H7 (cell line): ENCODE data around the gene ARHGAP12. TPM values are rescaled to one million over a fixed set of nuclear protein-coding genes. Genes with fewer than 3 reads are reported as not detected.

Experiments
- DNase-seq: peaks from one replicate; pipeline ENCODE4 v3.0.0; 2012
- H3K27me3 ChIP-seq: 2 replicates; pipeline ENCODE4 v1.6.0; 2011; ENCODE audit warnings: mild to moderate bottlenecking, low read length; ENCODE audit not compliant: control insufficient read depth, insufficient read depth
- H3K36me3 ChIP-seq: replicated peaks from 2 replicates; pipeline ENCODE4 v1.5.1; 2011; ENCODE audit warnings: low read length; ENCODE audit not compliant: control insufficient read depth, insufficient read depth
- H3K4me3 ChIP-seq: 2 replicates; pipeline ENCODE4 v1.5.1; 2011; ENCODE audit warnings: low read depth, mild to moderate bottlenecking, control low read depth, low read length, moderate library complexity; ENCODE audit not compliant: insufficient read depth
- total RNA-seq: library from RNA; depleted of rRNA; stranded (reverse); fragments of >200 nt; shearing (Covaris generic); gene quantifications from 2 replicates; pipeline ENCODE4 v1.2.3, GENCODE V29; 2014

ARHGAP12 gene
- total RNA-seq, 1 experiment from 2014 or later: 28.5 TPM

DNA sequence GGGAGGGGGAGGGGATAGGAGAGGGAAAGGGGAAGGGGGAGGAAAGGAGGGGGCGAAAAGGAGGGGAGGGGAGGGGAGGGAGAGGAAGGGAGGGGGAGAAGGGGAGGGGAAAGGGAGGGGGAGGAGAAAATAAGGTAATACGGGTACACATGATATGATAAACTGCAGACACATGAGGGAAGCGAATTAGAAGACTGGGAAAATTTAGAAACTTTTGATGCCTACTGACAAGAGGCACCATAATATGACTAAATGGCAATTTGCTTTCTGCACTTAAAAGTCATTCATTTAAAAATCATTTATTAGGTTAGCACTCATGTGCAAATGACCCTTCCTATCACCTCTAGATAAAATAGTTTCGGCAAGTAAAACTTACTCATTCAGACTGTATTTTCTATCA, 73.6 kb downstream of the ARHGAP12 start:
- DNase-seq: no peak
- no peak overlapping the region for H3K4me3 ChIP-seq
- H3K27me3 ChIP-seq: no peaks in the 10 kb centered on the region
- no peaks in the 10 kb centered on the region for H3K36me3 ChIP-seq

DNA sequence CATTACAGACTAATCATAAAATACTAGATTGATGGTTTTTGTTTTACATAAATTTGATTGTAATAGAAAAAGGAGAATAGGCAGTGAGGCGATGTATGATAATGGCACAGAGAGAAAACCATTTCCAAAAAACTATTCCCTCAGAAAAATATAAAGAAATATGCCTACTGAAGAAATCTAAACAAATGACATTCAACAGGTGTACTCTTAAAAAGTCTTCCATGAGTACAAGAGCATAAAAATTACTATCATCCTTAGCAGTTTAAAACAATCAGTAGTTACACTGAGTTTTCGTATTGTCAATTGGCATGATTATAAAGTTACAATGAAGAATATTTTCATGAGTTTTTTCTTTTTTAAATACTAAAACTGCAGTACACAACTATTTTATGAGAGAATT, 75.0 kb downstream of the ARHGAP12 start:
- no peak for DNase-seq
- H3K27me3 ChIP-seq: no peaks in the 10 kb centered on the region
- no peak overlapping the region for H3K4me3 ChIP-seq
- no peaks in the 10 kb centered on the region for H3K36me3 ChIP-seq

DNA sequence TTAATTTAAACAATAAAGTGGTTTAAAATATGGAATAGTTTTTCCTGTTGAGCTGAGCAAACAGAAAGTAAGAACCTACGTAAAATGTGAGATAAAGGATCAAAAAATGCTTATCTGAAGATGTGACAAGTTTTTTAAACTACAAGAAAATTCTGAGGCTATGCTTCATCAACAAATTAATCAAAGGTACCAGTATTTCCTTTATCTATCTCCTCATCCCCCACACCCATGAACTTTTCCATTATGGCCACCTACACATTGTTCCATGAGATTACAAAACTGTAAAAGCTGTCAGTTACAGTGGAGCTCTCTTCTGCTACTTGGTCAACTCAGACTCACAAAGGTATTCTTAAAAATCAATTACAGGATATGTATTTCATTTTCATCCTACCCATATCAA, 77.4 kb downstream of the ARHGAP12 start:
- Histone ChIP-seq H3K36me3 (no peaks in the 10 kb centered on the region), H3K4me3 (no peak overlapping the region), H3K27me3 (no peaks in the 10 kb centered on the region)
- DNase-seq: no peak

DNA sequence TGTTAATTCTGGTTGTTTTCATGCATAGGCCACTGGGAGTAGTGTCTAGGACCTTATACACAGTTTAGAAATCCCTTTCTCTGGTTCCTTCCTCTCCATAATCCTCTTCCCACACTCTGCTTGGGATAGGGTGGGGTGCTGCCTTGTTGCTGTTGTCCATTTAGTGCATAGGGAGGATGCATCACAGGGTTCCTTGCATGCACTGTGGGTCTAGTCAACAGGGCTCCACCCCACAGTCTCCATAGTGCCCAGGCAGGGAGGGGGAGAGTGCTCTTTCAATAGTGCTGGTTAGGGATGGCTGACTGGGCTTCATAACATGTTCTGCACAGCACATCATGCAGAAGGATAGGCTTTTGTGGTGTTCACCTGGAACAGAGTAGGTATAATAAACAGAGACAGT, 81.1 kb downstream of the ARHGAP12 start:
- DNase-seq: no peak
- Histone ChIP-seq H3K27me3 (no peaks in the 10 kb centered on the region), H3K4me3 (no peak overlapping the region), H3K36me3 (no peaks in the 10 kb centered on the region)

DNA sequence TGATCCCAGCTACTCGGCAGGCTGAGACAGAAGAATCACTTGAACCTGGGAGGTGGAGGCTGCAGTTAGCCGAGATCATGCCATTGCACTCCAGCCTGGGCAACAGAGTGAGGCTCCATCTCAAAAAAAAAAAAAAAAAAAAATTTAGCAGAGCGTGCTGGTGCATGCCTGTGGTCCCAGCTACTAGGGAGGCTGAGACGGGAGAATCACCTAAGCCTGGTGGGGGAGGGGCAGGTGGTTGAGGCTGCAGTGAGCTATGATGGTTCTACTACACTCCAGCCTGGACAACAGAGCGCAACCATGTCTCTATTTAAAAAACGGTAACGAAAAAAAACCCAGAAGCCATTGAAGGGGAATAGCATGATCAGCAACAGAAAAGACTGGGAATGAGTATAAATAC, 89.9 kb downstream of the ARHGAP12 start:
- Histone ChIP-seq H3K4me3 (no peak overlapping the region), H3K36me3 (no peaks in the 10 kb centered on the region), H3K27me3 (no peaks in the 10 kb centered on the region)
- DNase-seq: no peak

DNA sequence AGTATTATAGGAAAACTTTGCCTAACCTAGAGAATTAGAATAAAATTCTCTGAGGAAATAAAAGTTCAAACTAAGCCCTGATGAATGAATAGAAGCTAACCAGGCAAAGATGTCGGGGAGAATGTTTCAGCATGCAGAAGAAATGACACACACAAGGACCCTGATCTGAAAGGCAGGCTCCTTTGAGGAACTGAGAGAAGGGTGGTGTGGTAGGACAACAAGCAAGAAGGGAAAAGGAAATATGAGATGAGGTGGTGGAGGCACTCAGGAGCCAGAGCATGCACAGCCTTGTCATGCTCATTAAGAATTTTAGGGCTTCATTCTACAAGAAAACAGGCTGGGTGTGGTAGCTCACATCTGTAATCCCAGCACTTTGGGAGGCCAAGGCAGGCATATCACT, 90.6 kb downstream of the ARHGAP12 start:
- no peaks in the 10 kb centered on the region for H3K36me3 ChIP-seq
- H3K4me3 ChIP-seq: no peak overlapping the region

DNA sequence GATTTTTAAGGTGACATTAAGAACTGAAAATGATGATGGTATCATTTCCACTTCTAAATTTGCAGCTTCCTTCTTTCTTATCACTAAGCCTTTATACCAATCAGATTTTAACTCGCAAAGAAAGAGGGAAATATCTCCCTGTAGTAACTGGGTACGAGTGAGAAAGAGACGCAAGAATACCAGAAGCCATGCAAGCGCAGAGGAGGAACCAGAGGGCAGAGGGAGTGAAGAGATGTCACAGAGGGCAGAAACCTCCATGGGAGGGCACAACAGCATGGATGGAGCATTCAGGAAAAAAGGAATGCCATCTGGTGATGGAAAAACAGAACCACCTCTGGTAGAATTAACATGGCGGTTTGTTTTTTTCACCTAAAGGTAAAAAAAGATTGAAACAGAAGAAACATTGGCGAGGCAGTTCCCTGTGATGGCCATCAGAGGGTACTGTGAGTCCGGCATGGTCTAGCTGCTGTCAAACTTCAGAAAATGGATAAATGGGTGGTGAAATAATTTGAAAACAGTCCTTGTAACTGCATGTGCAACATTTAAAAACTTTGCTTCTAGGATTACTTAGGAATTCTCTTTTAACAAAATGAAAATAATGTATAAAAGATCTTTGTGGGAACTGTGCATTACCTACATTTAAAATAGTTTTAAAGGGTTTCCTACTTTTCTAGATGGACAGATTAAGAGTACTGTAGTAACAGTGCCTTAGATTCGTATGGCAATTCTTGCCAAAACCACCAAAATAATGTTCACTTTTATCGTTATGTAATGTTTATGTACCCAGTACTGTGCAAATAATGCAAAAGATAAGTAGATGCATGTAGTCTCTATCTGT, 91.8 kb downstream of the ARHGAP12 start:
- Histone ChIP-seq H3K36me3 (no peaks in the 10 kb centered on the region), H3K27me3 (no peaks in the 10 kb centered on the region), H3K4me3 (no peak overlapping the region)
- peak; percentile 39 for DNase-seq

More for the DNA sequence above, 90.6 kb downstream of the ARHGAP12 start:
- DNase-seq: no peak
- H3K27me3 ChIP-seq: no peaks in the 10 kb centered on the region

DNA sequence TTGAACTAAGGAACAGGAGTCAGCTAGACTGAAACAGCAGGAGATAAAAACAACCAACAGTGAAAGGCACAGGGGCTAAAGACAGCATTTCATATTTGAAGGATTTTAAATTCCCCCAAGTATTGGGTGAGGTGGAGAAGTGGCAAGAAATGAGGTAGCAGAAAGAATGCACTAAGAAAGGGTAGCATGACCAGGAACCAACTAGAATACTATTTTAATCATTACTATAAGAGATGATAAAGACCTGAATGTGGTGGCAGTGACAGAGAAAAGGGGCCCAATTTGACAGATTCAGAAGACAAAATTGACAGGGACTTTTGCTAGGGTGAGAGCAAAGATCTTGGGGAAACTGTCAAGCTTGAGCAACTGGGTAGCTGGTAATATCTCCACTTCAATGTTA, 94.9 kb downstream of the ARHGAP12 start:
- DNase-seq: no peak
- H3K4me3 ChIP-seq: no peak overlapping the region
- H3K27me3 ChIP-seq: no peaks in the 10 kb centered on the region
- no peaks in the 10 kb centered on the region for H3K36me3 ChIP-seq

DNA sequence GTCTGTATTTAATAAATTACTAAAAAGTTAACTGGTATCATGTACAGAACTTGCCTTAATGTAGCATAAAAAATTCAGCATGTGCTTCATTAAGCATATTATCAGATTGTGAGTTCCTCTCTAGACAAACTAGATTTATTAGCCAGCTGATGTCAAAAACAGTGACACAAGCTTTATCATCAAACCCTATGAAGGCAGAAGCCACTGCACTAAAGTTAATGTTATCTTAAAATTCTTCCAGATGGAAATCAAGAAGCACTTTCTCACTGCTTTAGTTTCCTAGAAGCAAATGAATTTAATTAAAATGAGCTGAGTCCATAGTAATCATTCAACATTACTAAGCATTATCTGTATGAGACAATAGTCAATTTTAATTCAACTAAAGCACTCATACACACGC, 96.4 kb downstream of the ARHGAP12 start:
- Histone ChIP-seq H3K36me3 (no peaks in the 10 kb centered on the region), H3K4me3 (no peak overlapping the region), H3K27me3 (no peaks in the 10 kb centered on the region)
- DNase-seq: no peak

DNA sequence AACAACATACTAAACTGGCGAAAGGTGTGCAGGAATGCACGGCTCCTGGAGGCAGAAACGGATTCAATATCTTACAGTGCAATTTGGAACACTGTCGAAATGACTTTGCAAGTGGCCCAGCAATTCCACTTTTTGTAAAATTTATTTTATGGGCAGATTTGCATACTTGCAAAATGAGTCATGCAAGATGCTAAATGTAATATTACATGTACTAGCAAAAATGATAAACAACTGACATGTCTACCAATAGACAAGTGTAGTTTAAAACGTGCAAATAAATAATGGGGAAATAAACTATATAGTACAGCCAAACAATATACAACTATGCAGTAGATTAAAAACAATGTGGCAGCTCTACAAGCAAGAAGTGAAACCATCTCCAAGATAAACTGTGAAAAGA, 97.7 kb downstream of the ARHGAP12 start:
- H3K27me3 ChIP-seq: no peaks in the 10 kb centered on the region
- no peaks in the 10 kb centered on the region for H3K36me3 ChIP-seq
- DNase-seq: no peak
- no peak overlapping the region for H3K4me3 ChIP-seq

DNA sequence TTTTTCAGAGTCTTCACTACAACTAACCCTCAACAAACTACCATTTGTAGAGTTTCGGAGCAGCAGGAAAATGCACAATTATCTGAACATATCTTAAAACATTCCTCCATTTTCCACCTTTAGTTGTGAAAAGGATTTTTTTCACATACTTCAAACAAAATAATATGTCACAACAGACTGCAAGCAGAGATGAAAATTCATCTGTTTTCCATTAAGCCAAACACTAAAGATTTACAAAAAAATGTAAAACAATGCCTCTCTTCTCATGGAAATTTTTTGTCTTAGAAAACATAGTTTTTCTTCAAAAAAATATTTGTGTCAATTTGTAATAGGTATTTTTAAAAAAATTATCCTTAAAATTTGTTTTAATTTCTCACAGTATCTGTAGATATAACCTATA, 98.9 kb downstream of the ARHGAP12 start:
- H3K27me3 ChIP-seq: no peaks in the 10 kb centered on the region
- H3K4me3 ChIP-seq: no peak overlapping the region
- H3K36me3 ChIP-seq: no peaks in the 10 kb centered on the region
- no peak for DNase-seq

DNA sequence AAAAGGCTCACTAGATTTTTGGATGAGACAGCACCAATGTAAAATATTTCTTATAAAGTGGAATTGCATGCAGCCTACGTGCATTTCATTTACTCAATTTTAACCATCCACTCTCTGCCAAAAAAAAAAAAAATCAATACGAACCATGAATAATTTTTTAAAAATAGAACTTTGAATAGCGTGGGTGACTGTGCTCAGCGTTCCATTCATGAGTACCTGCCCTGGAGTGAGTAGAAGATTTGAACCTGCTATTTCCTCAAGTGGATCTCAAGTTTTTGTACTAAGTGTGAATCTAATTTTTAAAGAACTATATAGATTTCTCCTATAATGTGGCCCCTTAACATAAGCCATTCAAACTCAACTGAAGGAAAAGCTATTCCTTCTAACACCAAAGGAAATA, 105.3 kb downstream of the ARHGAP12 start:
- DNase-seq: no peak
- Histone ChIP-seq H3K36me3 (no peaks in the 10 kb centered on the region), H3K27me3 (no peaks in the 10 kb centered on the region), H3K4me3 (no peak overlapping the region)

DNA sequence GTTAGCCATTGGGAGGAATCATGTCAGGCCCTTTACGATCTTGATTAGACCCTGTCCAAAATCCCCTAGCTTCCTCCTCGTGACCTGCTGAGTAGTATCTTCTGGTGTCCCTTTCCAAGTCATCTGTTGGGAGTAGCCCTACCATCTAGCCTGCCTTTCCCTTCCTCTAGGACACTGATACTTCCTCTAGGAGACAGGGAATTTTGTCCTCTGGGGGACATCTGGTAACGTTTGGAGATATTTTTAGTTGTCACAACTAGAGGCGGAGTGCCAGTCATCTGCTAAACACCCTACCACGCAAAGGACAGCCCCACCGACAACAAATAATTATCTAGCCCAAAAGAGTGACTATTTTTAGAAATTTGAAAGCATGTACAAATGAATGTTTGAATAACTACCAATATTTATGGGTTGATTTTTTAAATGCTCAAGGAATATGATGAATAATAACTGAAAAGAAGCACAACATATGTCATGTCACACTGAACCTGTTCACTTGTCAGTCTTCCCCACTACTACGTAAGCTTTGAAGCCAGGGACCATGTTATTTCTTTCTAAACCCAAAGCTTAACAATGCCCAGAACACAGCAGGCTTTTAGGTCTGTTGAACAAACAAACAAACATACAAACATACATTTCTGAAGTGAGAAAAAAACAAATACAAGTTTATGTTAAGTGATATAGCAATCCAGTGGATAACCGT, 105.9 kb downstream of the ARHGAP12 start:
- Histone ChIP-seq H3K27me3 (no peaks in the 10 kb centered on the region), H3K36me3 (no peaks in the 10 kb centered on the region), H3K4me3 (no peak overlapping the region)
- no peak for DNase-seq

DNA sequence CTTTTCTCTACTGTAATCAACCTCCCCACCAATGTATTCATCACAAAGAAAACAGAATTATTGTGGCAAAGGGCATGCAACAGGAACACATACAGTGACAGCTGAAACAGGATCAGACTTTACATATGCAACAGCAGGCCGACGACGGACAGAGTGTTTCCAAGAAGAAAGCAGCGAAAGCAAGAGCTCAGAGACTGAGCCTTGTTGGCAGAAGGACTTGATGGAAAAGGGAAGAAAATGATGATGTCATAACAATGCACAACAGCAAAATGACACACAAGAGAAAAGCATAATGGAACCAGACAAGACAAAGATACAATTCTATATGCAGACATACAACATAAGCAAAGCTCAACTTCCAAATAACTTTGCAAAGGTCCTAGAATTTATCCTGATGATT, 106.5 kb downstream of the ARHGAP12 start:
- no peak for DNase-seq
- H3K4me3 ChIP-seq: no peak overlapping the region
- H3K27me3 ChIP-seq: no peaks in the 10 kb centered on the region
- no peaks in the 10 kb centered on the region; the same call in 1 of the 2 replicates for H3K36me3 ChIP-seq

DNA sequence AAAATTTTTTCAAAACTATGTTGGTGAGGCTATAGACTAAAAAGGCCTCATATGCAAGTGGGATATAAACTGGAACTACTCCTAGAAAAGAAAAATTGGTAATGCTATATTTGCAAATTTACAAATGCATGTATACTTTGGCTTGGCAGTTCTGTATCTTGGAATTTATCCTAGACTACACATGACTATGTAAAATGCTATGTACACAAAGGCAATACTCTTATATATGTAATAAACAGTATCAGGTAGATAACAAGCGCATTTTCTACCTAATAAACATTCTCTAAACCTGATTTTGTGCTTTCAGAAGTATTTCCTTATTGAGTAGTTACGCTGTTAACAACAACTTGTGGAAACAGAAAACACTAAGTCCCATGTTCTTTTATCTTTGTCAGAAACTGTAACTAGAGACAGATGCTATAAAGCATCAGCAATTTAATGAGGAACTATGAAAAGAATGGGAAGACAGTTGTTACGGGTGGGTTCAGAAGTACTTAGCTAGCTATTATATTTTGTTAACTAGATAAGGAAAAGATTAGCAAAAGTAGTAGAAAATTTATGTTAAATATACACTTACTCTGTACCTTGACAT, 107.8 kb downstream of the ARHGAP12 start:
- Histone ChIP-seq H3K4me3 (no peak overlapping the region), H3K36me3 (no peaks in the 10 kb centered on the region; the same call in 1 of the 2 replicates), H3K27me3 (no peaks in the 10 kb centered on the region)
- DNase-seq: no peak
